RCC 7860 (cell line): ENCODE results near the gene SSUH2.

Source experiments
- DNase-seq: peaks from one replicate; pipeline ENCODE4 v3.0.0-alpha.2; 2015; ENCODE audit warnings: low spot score
- FAIRE-seq: peaks from 2 replicates; lab custom pipeline; 2012; peaks lifted over from hg19 to GRCh38; lab: Jason Lieb, UNC

Gene SSUH2

DNA sequence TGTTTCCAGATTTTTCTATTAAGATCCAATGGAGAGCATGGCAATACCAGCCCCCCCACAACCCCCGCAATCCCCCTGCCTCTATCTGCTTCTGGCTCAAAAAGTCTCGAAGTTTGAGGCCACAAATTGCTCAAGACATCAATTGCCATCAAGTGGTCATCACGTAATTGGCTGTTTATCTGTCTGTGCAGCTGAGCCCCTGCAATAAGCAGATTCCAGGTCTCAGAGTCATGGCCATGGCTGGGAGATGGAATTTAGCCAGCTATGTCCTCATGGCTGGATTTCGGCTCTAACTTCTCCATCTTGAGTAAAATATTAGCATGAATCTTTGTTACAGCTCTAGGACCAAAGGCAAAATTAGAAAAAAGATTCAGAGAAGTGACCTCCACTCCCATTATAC lies 22.7 kb downstream of the SSUH2 start:
- FAIRE-seq, result no peak

GRCh38 chr3:8621141-8621540 lies 23.5 kb downstream of the SSUH2 start:
- FAIRE-seq (no peak), DNase-seq (no peak)

More for the DNA sequence above, 22.7 kb downstream of the SSUH2 start:
- DNase-seq, result no peak

DNA sequence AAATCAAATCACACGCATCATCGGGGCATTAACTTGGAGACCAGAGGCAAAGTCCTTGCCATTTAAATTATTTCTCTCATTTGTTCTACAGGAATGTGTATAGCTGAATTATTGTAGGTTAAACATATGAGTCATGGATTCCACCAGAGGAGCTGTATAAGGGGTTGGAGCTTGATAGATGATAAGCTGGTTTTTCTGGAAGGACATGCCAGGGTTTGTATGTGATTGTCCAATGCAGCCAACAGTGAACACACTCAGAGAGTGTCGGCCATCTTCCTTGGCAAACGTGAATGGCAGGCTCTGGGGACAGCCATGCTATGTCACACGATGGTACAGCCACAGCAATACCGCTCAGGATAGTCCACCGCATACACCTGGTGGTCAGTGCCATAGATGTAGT lies 25.1 kb downstream of the SSUH2 start:
- FAIRE-seq (no peak), DNase-seq (no peak)

GRCh38 chr3:8618950-8619349 lies 25.6 kb downstream of the SSUH2 start:
- FAIRE-seq (no peak), DNase-seq (no peak)

DNA sequence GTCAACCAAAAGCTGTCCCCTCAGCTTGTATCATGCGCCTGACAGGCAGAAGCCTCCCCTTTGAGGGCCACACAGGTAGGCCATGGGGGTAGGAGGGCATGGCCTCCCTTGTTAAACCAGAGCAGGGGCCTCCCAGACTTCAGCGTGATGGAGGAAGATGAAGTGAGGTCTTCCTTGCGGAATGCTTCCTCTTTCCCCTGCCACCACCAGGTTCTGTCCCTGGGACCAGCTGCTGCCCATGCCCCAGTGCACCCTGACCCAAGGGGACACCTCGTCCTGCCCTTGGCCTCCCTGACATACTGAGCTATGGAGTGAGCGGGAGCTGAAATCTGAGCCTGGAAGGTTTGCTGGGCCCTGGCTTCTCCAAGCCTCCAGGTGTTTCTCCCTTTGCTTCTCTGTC lies 26.7 kb downstream of the SSUH2 start:
- FAIRE-seq (no peak), DNase-seq (no peak)

DNA sequence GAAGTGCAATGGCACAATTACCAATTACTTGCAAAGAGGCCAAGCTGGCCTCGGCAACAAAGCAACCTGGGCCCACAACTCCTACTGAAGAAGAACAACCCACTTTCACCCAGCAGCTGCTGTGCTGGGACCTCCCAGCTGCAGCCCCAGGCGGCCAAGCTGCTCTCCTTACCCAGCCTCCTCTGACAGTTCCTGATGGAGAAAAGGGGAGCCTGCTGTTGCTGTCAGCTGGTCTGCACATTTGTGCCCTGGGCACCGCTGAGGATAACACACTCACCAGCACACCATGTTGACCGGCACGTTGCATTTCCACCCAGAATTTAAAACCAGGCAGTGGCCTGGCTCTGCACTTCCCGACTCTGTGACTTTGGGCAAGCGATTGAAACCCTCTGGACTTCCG lies 33.6 kb downstream of the SSUH2 start:
- DNase-seq, result no peak
- no peak for FAIRE-seq

DNA sequence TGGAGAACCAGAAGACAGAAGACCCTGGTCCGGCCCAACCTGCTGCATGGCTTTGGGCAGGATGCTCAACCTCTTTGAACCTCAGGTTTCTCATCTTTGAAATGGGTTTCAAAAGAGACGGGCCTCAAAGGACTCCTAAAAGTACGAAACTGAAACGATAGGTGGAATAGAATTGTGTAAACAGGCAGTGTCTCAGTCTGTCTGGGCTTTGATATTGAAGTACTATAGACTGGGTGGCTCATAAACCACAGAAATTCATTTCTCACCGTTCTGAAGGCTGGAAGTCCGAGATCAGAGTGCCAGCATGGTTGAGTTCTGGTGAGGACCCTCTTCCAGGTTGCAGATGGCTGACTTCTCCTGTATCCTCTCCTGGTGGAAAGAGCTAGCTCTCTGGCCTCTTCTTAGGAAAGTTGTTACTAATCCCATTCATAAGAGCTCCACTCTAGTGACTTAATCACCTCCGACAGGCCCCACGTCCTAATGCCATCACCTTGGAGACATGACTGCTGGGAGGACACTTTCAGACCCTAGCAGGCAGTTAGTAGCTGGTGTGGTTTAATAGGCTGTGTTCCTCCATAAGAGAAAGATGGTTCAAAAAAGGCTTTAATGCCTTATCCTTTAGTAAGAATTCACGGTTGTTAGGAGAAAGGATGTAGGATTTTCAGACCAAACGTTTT lies 35.7 kb downstream of the SSUH2 start:
- DNase-seq (no peak), FAIRE-seq (no peak)

- no peak for FAIRE-seq
- DNase-seq, result no peak
Observed at GRCh38 chr3:8608041-8608790, 36.4 kb downstream of the SSUH2 start.

DNA sequence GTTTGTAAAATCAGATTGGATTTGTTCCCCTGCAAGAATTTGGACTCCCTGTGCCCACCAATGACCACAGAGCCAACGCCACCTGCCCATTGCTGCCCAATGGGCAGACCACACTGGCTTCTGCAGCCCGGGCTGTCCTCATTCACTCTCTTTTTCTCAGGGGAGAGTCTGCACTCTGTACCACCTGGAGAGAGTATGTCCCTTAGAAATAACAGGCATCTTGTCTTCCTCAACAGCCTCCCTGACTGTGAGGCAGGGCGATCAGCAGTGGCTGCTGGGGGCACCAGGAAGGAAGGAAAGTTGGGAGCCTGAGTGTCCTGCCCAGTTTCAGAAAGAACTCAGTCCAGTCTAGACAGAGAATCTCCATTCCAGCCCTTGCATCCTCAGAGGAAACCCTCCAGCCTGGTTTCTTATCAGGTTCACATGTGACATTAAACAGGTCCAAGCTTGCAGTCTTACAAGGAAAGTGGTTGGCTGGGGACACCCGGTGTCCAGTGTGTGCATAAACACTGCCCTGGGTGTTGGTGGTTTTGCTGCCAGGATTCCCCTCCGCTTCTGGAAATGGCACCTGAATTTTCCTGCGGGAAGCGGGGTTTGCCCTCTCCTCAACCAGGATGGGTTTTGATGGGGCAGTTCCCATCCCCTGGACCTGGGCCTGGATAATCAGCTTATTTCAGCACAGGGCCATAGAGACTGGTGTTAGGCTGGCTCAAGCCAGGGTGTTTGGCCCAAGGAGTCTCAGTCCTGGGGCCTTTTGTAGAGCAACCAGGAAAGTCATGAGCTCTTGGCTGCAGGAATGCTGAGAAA lies 37.2 kb downstream of the SSUH2 start:
- no peak for DNase-seq
- FAIRE-seq, result no peak

DNA sequence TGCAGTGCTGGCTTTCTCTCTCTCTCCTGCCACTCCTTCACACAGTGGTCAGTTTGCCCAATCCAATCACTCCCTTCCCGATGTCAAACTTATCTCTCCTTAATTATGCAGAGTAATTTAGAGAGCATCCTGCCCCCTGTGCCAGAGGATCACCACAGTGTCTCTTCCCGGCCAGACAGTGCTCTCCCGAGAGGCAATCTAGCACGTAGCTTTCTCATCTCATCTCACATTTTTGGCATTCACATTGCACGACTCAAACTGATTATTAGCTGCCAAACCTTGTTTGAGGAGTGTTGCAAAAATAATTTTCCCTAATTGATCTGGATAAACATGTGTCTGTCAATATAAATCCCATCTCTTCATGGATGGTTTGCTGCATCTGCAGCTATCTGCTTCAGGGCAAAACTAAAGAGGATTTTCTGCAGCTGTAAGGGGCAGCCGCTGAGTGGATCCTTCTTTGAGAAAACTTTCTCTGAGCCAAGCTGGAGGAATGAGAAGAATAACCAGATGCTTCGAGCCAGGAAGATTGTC lies 37.8 kb downstream of the SSUH2 start:
- FAIRE-seq, result no peak
- no peak for DNase-seq

DNA sequence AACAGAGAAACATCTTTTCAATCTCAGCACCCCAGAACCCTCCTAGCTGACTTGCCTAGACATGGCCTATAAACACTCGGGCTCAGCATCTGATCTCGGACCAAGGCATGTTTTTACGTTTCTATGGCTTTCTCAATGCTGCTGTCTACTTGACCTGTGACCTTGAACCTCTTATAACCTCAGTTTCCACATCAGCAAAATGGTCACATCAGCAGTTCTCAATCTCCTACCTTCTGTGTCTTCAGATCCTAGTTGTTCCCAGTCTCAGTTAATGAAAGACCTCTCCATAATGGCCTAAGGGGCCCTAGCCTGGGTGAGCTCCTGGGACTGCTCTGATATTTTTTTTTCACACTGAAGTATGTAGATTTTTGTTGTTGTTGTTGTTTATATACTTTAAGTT lies 39.6 kb downstream of the SSUH2 start:
- DNase-seq, result no peak
- FAIRE-seq, result no peak

DNA sequence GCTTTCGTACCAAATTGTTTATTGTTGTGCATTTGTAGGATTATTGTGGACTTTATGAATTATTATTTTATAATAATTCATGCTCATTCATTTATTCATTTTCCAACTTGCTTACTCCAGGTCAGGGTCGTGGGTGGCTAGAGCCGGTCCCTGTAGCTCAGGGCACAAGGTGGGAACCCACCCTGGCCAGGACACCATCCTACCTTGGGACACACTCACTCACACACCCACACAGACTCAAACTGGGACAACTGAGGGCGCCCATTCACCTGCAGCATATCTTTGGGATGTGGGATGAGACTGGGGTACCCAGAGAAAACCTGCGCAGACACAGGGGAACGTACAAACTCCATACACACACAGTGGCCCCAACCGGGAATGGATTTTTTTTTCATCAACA lies 40.6 kb downstream of the SSUH2 start:
- DNase-seq (no peak), FAIRE-seq (no peak)

- FAIRE-seq, result no peak
Observed at GRCh38 chr3:8603115-8603710, 41.4 kb downstream of the SSUH2 start.

DNA sequence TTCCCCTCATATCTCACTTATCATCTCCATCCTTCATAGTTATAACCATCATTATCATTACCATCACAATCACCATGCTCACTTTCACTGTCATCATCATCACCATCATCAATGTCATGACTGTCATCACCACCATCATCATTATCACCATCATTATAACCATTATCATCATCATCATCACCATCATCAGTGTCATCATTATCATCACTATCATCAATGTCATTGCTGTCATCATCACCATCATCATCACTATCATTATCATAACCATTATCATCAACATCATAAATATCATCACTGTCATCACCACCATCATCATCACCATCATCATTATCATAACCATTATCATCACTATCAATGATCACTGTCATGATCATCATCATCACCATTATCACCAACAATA lies 44.1 kb downstream of the SSUH2 start:
- FAIRE-seq (no peak), DNase-seq (no peak)

More at GRCh38 chr3:8603115-8603710, 41.4 kb downstream of the SSUH2 start:
- DNase-seq, result no peak

GRCh38 chr3:8599146-8599545 lies 45.5 kb downstream of the SSUH2 start:
- FAIRE-seq, result no peak
- no peak for DNase-seq

GRCh38 chr3:8597219-8597853 lies 47.3 kb downstream of the SSUH2 start:
- FAIRE-seq (no peak), DNase-seq (no peak)

DNA sequence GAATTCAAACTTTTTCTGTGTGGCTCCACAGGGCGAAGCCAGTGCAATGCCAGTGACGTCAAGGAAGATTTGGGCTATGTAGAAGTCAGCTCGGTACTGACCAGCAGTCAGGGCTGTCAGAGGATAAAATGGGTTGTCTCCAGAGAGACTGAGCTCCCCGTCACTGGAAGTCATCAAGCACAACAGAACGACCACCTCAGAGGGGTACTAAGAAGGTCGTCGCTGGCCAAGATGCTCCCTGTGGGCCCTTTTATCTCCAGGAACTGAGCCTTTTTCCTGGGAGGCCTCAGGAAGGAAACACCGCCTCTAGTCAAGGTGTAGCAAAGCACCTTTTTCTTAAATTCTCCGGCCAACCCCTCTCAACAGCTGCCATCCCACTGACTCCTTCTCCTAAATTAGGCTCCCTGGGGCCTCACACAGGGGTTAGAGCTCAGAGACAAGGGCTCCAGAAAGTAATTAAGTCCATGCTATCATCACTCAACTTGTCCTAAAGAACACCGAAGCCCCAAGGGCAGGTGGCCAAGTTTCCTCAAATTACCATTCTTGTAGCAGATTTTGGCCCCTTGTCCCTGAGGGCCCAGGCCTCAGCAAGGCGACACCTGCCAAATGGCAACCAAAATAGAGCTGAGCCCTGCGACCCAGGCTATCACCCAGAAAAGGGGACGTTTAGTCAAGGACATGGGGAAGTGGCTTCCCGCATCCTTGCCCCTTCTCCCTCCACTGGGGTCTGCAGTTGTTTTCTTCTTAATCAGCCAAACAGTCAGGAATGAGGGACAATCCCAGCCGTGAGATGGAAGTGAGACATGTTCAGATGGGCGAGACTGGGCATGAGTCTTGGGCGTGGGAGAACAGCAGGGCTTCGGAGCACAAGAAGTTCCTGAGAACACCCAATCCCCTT lies 48.0 kb downstream of the SSUH2 start:
- DNase-seq (no peak), FAIRE-seq (no peak)

DNA sequence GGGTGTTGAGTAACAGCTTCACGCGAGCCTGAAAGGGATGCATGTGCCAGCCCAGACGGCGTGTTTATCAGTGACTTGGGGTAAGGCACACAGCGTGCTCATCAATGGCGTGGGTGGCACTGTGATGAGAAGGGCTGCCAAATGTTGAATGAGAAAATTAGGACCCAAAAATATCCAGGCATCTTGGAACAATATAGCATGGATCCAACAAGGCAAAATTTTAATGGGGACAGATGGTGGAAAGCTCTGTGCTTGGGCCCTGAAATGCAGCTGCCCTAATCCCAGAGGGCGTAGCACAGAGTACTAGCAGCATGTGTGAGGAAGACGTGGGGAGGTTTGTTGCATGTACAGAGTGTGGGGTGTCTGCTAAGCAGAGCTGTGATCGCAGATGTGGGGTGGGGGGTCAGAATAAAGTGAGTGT lies 48.9 kb downstream of the SSUH2 start:
- no peak for DNase-seq
- no peak for FAIRE-seq

GRCh38 chr3:8595252-8595651 lies 49.3 kb downstream of the SSUH2 start:
- DNase-seq (no peak), FAIRE-seq (no peak)
